K562 (cell line): Measurements from ENCODE around the gene ZNF169. TPM values are rescaled to one million over a fixed set of nuclear protein-coding genes. Genes with fewer than 3 reads are reported as not detected.

Source experiments
- ATAC-seq: fragments of 200-7000 bp; cut with Tn5 transposase; 3 replicates; pipeline ENCODE4 v1.9.1; 2020; ENCODE audit warnings: moderate library complexity
- BruUV-seq: library from RNA; stranded (reverse); fragments of 400-500 nt; replicated peaks from 2 replicates; lab custom pipeline; 2021; lab: Mats Ljungman, UMichigan
- CTCF ChIA-PET: fragments of 300-600 bp; formaldehyde crosslinking; extraction: SDS; loops from one replicate; lab custom pipeline; 2021; ENCODE audit warnings: low intra/inter-chr PET ratio; lab: Yijun Ruan, JAX
- POLR2A ChIA-PET: fragments of 300-600, 350-650 bp; sonication (Branson Sonifier 250); formaldehyde crosslinking; extraction: SDS; loops from one replicate; lab custom pipeline; 2021; ENCODE audit warnings: antibody characterized with exemption, inconsistent platforms; lab: Yijun Ruan, JAX
- DNase-seq, 4 experiments: peaks; one replicate each; pipeline versions ENCODE4 v3.0.0 to v3.0.0-alpha.2; 2011 to 2018; ENCODE audit warnings: low spot score in 3 of 4, mixed read lengths in 3 of 4; ENCODE audit errors: extremely low read depth in 1 of 4
- FAIRE-seq: peaks from 2 replicates; lab custom pipeline; 2011; peaks lifted over from hg19 to GRCh38; lab: Jason Lieb, UNC
- H2AFZ ChIP-seq: 2 replicates; pipeline ENCODE4 v1.6.0; 2011; ENCODE audit warnings: low read depth, low read length, control low read depth, inconsistent platforms
- H3K27ac ChIP-seq: fragments of 200-600 bp; 3 replicates; pipeline ENCODE4 v1.8.0; 2011; ENCODE audit warnings: low read depth, mild to moderate bottlenecking, control low read depth, inconsistent platforms, low read length, moderate library complexity, mixed read lengths; ENCODE audit errors: extremely low read depth
- H3K27me3 ChIP-seq, 2 experiments: fragments of 300-600 bp in 1 of 2; 2 replicates in 1 of 2; 3 replicates in 1 of 2; pipeline versions ENCODE4 v1.6.0 to v1.8.0; 2011; ENCODE audit warnings: inconsistent platforms in 2 of 2, low read length in 2 of 2, mild to moderate bottlenecking in 1 of 2, mixed read lengths in 1 of 2, moderate library complexity in 1 of 2; ENCODE audit not compliant: control insufficient read depth in 2 of 2, insufficient read depth in 2 of 2
- H3K36me3 ChIP-seq: fragments of 300-600 bp; 3 replicates; pipeline ENCODE4 v1.8.0; 2011; ENCODE audit warnings: mild to moderate bottlenecking, low read length, inconsistent platforms; ENCODE audit not compliant: control insufficient read depth, insufficient read depth
- H3K4me1 ChIP-seq, 2 experiments: fragments of 200-600 bp in 1 of 2; replicated peaks in 1 of 2; 2 replicates in 1 of 2; 3 replicates in 1 of 2; pipeline versions ENCODE4 v1.5.1 to v1.8.0; 2011; ENCODE audit warnings: inconsistent platforms in 2 of 2, low read length in 2 of 2, mild to moderate bottlenecking in 1 of 2, mixed read lengths in 1 of 2, moderate library complexity in 1 of 2; ENCODE audit not compliant: control insufficient read depth in 2 of 2, insufficient read depth in 2 of 2
- H3K4me2 ChIP-seq: 2 replicates; pipeline ENCODE4 v1.6.1; 2011; ENCODE audit warnings: low read length, control low read depth, inconsistent platforms, mixed read lengths; ENCODE audit not compliant: insufficient read depth
- H3K4me3 ChIP-seq: fragments of 200-600 bp; sonication (generic), shearing (Covaris generic); 2 replicates; pipeline ENCODE4 v1.5.1; 2016; ENCODE audit warnings: control low read depth, inconsistent platforms
- H3K79me2 ChIP-seq: fragments of 200-600 bp; 3 replicates; pipeline ENCODE4 v1.8.0; 2011; ENCODE audit warnings: low read length, inconsistent platforms; ENCODE audit not compliant: control insufficient read depth, insufficient read depth
- H3K9ac ChIP-seq, 2 experiments: 2 replicates each; pipeline versions ENCODE4 v1.6.0 to v1.6.1; 2011; ENCODE audit warnings: low read depth in 2 of 2, low read length in 2 of 2, control low read depth in 1 of 2, inconsistent platforms in 1 of 2, mild to moderate bottlenecking in 1 of 2, mixed read lengths in 1 of 2; ENCODE audit not compliant: insufficient read depth in 1 of 2
- H3K9me1 ChIP-seq: one replicate; pipeline ENCODE4 v1.6.0; 2011; ENCODE audit warnings: inconsistent platforms, mild to moderate bottlenecking, low read length, moderate library complexity; ENCODE audit not compliant: control insufficient read depth, insufficient read depth
- H3K9me3 ChIP-seq: replicated peaks from 2 replicates; pipeline ENCODE4 v1.5.1; 2011; ENCODE audit warnings: low read depth, low read length, inconsistent platforms; ENCODE audit not compliant: control insufficient read depth, insufficient read depth
- H4K20me1 ChIP-seq: replicated peaks from 2 replicates; pipeline ENCODE4 v1.6.1; 2011; ENCODE audit warnings: low read length, inconsistent platforms, mixed read lengths; ENCODE audit not compliant: control insufficient read depth, insufficient read depth
- CBFB ChIP-seq: sonication (generic); formaldehyde crosslinking; IDR thresholded peaks from 2 replicates; pipeline ENCODE4 v1.4.0; 2020; ENCODE audit warnings: mild to moderate bottlenecking, missing genetic modification reagents
- CEBPB ChIP-seq: fragments of 450-650 bp; IDR thresholded peaks from 2 replicates; pipeline ENCODE4 v1.6.1; 2016; ENCODE audit warnings: missing genetic modification characterization, missing compliant biosample characterization
- CEBPG ChIP-seq, 3 experiments: fragments of 200-800 bp in 1 of 3; sonication (Bioruptor generic) in 1 of 3; sonication (generic) in 1 of 3; formaldehyde crosslinking in 1 of 3; IDR thresholded peaks in 2 of 3; conservative IDR thresholded peaks in 1 of 3; 2 replicates each; pipeline versions ENCODE4 v1.6.1 to v1.8.0; 2016 to 2022; ENCODE audit warnings: missing compliant biosample characterization in 2 of 3, missing genetic modification characterization in 2 of 3, mild to moderate bottlenecking in 1 of 3, missing genetic modification reagents in 1 of 3
- CREM ChIP-seq: IDR thresholded peaks from 2 replicates; pipeline ENCODE4 v1.6.1; 2014; ENCODE audit warnings: antibody characterized with exemption, low read depth
- CTBP1 ChIP-seq: fragments of 450-650 bp; IDR thresholded peaks from 2 replicates; pipeline ENCODE4 v1.6.1; 2016; ENCODE audit warnings: borderline replicate concordance
- ELF2 ChIP-seq: fragments of 250-450 bp; sonication (Bioruptor Pico); IDR thresholded peaks from 2 replicates; pipeline ENCODE4 v1.5.0; 2021; ENCODE audit warnings: mild to moderate bottlenecking
- EP300 ChIP-seq: IDR thresholded peaks from 2 replicates; pipeline ENCODE4 v1.6.1; 2012; ENCODE audit warnings: low read length, improper control_type of control experiment
- FOSL1 ChIP-seq: fragments of 200-800 bp; sonication (Bioruptor generic); conservative IDR thresholded peaks from 2 replicates; pipeline ENCODE4 v1.6.1; 2016; ENCODE audit warnings: missing genetic modification characterization, missing compliant biosample characterization
- HDAC6 ChIP-seq: IDR thresholded peaks from 2 replicates; pipeline ENCODE4 v1.6.1; 2012; ENCODE audit warnings: low read depth, mild to moderate bottlenecking, control low read depth, inconsistent platforms, low read length, moderate library complexity
- JUN ChIP-seq, 2 experiments: sonication (generic) in 1 of 2; formaldehyde crosslinking in 1 of 2; IDR thresholded peaks; 2 replicates each; pipeline versions ENCODE4 v1.6.1 to v1.8.0; 2012 to 2022; ENCODE audit warnings: borderline replicate concordance in 2 of 2, mild to moderate bottlenecking in 2 of 2, improper control_type of control experiment in 1 of 2, low read depth in 1 of 2, low read length in 1 of 2, missing genetic modification reagents in 1 of 2
- JUND ChIP-seq, 2 experiments: IDR thresholded peaks; 2 replicates in 1 of 2; 3 replicates in 1 of 2; pipeline ENCODE4 v1.6.1; 2011; ENCODE audit warnings: borderline replicate concordance in 2 of 2, low read depth in 2 of 2, low read length in 2 of 2, improper control_type of control experiment in 1 of 2, missing biosample characterization in 1 of 2, missing genetic modification characterization in 1 of 2, missing genetic modification reagents in 1 of 2
- L3MBTL2 ChIP-seq: fragments of 450-650 bp; IDR thresholded peaks from 2 replicates; pipeline ENCODE4 v1.6.1; 2016; ENCODE audit warnings: mild to moderate bottlenecking, moderate library complexity
- MEF2D ChIP-seq: conservative IDR thresholded peaks from 2 replicates; pipeline ENCODE4 v1.6.1; 2016; ENCODE audit warnings: low read depth, missing genetic modification characterization, missing compliant biosample characterization
- MEIS2 ChIP-seq: fragments of 450-650 bp; IDR thresholded peaks from 2 replicates; pipeline ENCODE4 v1.6.1; 2014; ENCODE audit warnings: mild to moderate bottlenecking; ENCODE audit not compliant: partially characterized antibody
- MLLT1 ChIP-seq, 2 experiments: fragments of 450-650 bp; IDR thresholded peaks; 2 replicates each; pipeline ENCODE4 v1.6.1; 2016
- MTA3 ChIP-seq: fragments of 450-650 bp; formaldehyde crosslinking; IDR thresholded peaks from 2 replicates; pipeline ENCODE4 v1.6.1; 2017; ENCODE audit warnings: mild to moderate bottlenecking, borderline replicate concordance
- PHB ChIP-seq: fragments of 250-450 bp; sonication (Bioruptor Pico); IDR thresholded peaks from 2 replicates; pipeline ENCODE4 v1.5.0; 2021
- TBP ChIP-seq: optimal IDR thresholded peaks from 2 replicates; pipeline ENCODE3; 2011; ENCODE audit warnings: low read depth, low read length, improper control_type of control experiment
- TEAD4 ChIP-seq, 2 experiments: sonication (generic) in 1 of 2; formaldehyde crosslinking in 1 of 2; IDR thresholded peaks; 2 replicates each; pipeline versions ENCODE4 v1.6.1 to v1.8.0; 2012 to 2022; ENCODE audit warnings: borderline replicate concordance in 1 of 2, inconsistent platforms in 1 of 2, low read length in 1 of 2, mild to moderate bottlenecking in 1 of 2, missing genetic modification reagents in 1 of 2
- ZBTB7A ChIP-seq: IDR thresholded peaks from 2 replicates; pipeline ENCODE4 v1.6.1; 2011; ENCODE audit warnings: low read depth, mild to moderate bottlenecking, low read length, moderate library complexity, borderline replicate concordance; ENCODE audit not compliant: control insufficient read depth
- WGBS: fragments of 100-300 bp; shearing (Covaris generic); methylation state at CpG from one replicate; pipeline ENCODE4 v1.1.6; 2016; ENCODE audit warnings: low coverage, mixed read lengths; ENCODE audit not compliant: insufficient coverage; ENCODE audit errors: missing lambda C conversion rate; 5-methylcytosine and 5-hydroxymethylcytosine counted together
- in situ Hi-C: fragments of 300-500 bp; cut with MboI; formaldehyde crosslinking; loops from 4 replicates; pipeline ENCODE4 v1.15.0; 2018; ENCODE audit warnings: inconsistent platforms, mixed read lengths
- intact Hi-C: fragments of 100-400 bp; cut with micrococcal nuclease; formaldehyde crosslinking; loops from 2 replicates; pipeline ENCODE4 v1.14.2; 2022
- polyA plus RNA-seq, 8 experiments: library from polyadenylated mRNA; depleted of rRNA in 4 of 8; stranded (reverse) in 5 of 8; unstranded in 3 of 8; fragments of >200 nt; fragmentation: Nextera tagmentation in 2 of 8; fragmentation: Illumina TruSeq in 1 of 8; extraction: Ambion mirVana in 2 of 8; extraction: Trizol in 1 of 8; gene quantifications; 2 replicates each; pipeline versions ENCODE4 v1.2.1 to v1.2.3, GENCODE V29; 2011 to 2014; ENCODE audit warnings: inconsistent platforms in 1 of 8, missing spikeins in 1 of 8
- total RNA-seq, 7 experiments: library from RNA; depleted of rRNA in 6 of 7; stranded (reverse); fragments of >200 nt in 6 of 7; fragmentation: Illumina TruSeq in 2 of 7; extraction: Trizol in 2 of 7; gene quantifications; 2 replicates each; pipeline versions ENCODE4 v1.2.1 to v1.2.3, GENCODE V29; 2011 to 2021; ENCODE audit warnings: low replicate concordance in 1 of 7

ZNF169 gene
- total and polyA plus RNA-seq, 9 of the 15 experiments (the other 6 are each of a cell fraction or from before 2014, with no cell fraction given) = 2.0 to 16.2 (median 5.6) TPM

DNA sequence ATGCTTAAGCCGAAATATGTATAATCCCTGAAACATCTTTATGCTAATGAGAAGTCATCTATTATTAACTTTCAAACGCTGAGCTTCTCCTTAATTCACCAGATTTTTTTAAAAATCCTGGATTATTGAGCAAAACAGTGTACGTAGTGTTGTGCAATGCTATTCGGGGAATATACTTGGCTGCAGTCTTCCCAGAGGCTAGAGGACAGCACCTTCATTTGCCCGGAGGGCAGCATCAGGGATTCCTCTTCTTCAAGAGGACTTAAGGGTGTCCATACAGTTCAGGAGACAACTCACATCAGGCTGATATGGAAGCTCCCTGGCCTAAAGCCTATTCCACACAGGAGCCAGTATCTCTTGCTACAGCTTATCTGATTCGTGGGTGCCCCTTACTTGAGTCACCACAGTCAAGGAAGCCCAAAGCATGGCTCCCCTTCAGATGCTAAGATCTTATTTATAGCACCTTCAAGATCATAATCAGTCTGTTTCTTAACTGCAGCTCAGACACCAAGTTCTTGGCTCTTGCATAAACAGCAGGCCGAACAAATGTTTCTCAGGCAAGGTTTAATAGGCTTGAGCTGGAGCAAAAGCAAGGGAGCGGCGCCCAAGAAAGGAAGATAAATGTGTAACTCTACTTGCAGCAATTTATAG, 40.0 kb downstream of the ZNF169 start:
- no peaks in the 10 kb centered on the region for H4K20me1 ChIP-seq
- TF ChIP-seq HDAC6 (no peak), TEAD4 (IDR thresholded peaks at IDR 0.05; ENCODE audit: low read length) (0 out of 2 replicates have a peak, but pooled peaks have one; percentile 23), TEAD4 (CRISPR knock-in tag; IDR thresholded peaks at IDR 0.05; ENCODE audit: borderline replicate concordance) (no peak), MEIS2 (peak; percentile 27), JUND (IDR thresholded peaks at IDR 0.05; ENCODE audit: borderline replicate concordance, low read depth, low read length) (peak; percentile 61), JUND (tag; IDR thresholded peaks at IDR 0.05; ENCODE audit: borderline replicate concordance, low read depth, low read length) (no peak), TBP (no peak), CREM (peak; percentile 21; the same call in 1 of the 2 replicates), CBFB (CRISPR knock-in tag) (no peak), FOSL1 (tag) (peak; percentile 60), CTBP1 (peak; percentile 41; the same call in 1 of the 2 replicates), L3MBTL2 (0 out of 2 replicates have a peak, but pooled peaks have one; percentile 13), MTA3 (peak; percentile 35; the same call in 1 of the 2 replicates), PHB (CRISPR knock-in tag) (0 out of 2 replicates have a peak, but pooled peaks have one; percentile 31), CEBPB (tag) (peak; percentile 64; the same call in 1 of the 2 replicates), MLLT1 (IDR thresholded peaks at IDR 0.05) (no peak), ELF2 (CRISPR knock-in tag) (peak; percentile 49; the same call in 1 of the 2 replicates), EP300 (peak; percentile 35; the same call in 1 of the 2 replicates), JUN (IDR thresholded peaks at IDR 0.05; ENCODE audit: borderline replicate concordance, low read depth, low read length) (peak; percentile 54; the same call in 1 of the 2 replicates), JUN (CRISPR knock-in tag; IDR thresholded peaks at IDR 0.05; ENCODE audit: borderline replicate concordance) (no peak), CEBPG (CRISPR knock-in tag; IDR thresholded peaks at IDR 0.05) (no peak; the same call in 1 of the 2 replicates), CEBPG (tag; conservative IDR thresholded peaks at IDR 0.05 in 1 of 2, IDR thresholded peaks at IDR 0.05 in 1 of 2) (peak in 1 of 2 experiments; percentile 73; a peak in 2 of 4 replicates), MEF2D (peak; percentile 70; the same call in 1 of the 2 replicates), ZBTB7A (no peak)

More for the DNA sequence above, 40.0 kb downstream of the ZNF169 start:
- FAIRE-seq (peak; percentile 32), DNase-seq (peak in 1 of 4 experiments; percentile 47), ATAC-seq (no peak)
- peaks cover 24 to 47% of the 10 kb centered on the region in 2 experiments for H3K4me1 ChIP-seq
- H3K27me3 ChIP-seq = no peaks in the 10 kb centered on the region
- H3K36me3 ChIP-seq = peaks cover 4% of the 10 kb centered on the region; the same call in 2 of the 3 replicates
- H3K9me3 ChIP-seq = no peaks in the 10 kb centered on the region
- no peaks in the 10 kb centered on the region for H3K79me2 ChIP-seq
- ChIA-PET CTCF (no interaction called here), POLR2A (interaction anchor here (1.4 kb wide), 1 partner anchor 10 kb away, joined by 4 read pairs; no protein-coding TSS in a partner anchor)
- H3K27ac ChIP-seq = peak overlapping the region; percentile 9; the same call in 1 of the 3 replicates
- H2AFZ ChIP-seq = no peak overlapping the region
- peak overlapping the region; percentile 2; the same call in 1 of the 2 replicates for H3K4me2 ChIP-seq
- intact Hi-C loops = no loop called here
- no peak overlapping the region for H3K9ac ChIP-seq
- peaks cover 5% of the 10 kb centered on the region for H3K9me1 ChIP-seq
- WGBS = 37% methylated on average over 9 of the region's 9 CpGs
- H3K4me3 ChIP-seq = no peak overlapping the region
- in situ Hi-C loops = no loop called here
- no TSS peak for BruUV-seq
